IMR-90 (cell line): ENCODE measurements around the gene CLDN19.

Experiments used
- CTCF ChIP-seq: conservative IDR thresholded peaks from 2 replicates; pipeline ENCODE4 v1.5.1; 2012; ENCODE audit warnings: mild to moderate bottlenecking, low read depth, low read length, improper control_type of control experiment
- NFE2L2 ChIP-seq: fragments of 150-350 bp; IDR thresholded peaks from 2 replicates; pipeline ENCODE4 v1.6.1; 2016; ENCODE audit warnings: low read depth, mild to moderate bottlenecking, low read length
- POLR2A ChIP-seq: IDR thresholded peaks from 2 replicates; pipeline ENCODE4 v1.6.1; 2012; ENCODE audit warnings: mild to moderate bottlenecking, low read depth, low read length
- RAD21 ChIP-seq: IDR thresholded peaks from 2 replicates; pipeline ENCODE4 v1.6.1; 2012; ENCODE audit warnings: low read length, improper control_type of control experiment
- RCOR1 ChIP-seq: IDR thresholded peaks from 2 replicates; pipeline ENCODE4 v1.6.1; 2012; ENCODE audit warnings: mild to moderate bottlenecking, low read length, improper control_type of control experiment; ENCODE audit not compliant: insufficient replicate concordance
- SMC3 ChIP-seq: fragments of 150-350 bp; IDR thresholded peaks from 2 replicates; pipeline ENCODE4 v1.6.1; 2016; ENCODE audit warnings: low read depth, mild to moderate bottlenecking, antibody characterized with exemption, low read length, moderate library complexity

- TF ChIP-seq CTCF (no peak), RCOR1 (no peak), POLR2A (no peak), SMC3 (no peak), NFE2L2 (no peak), RAD21 (no peak)
Observed at GRCh38 chr1:42752284-42752683, 12.2 kb upstream of the CLDN19 start.
